Stimulated activated CD8-positive, alpha-beta memory T cell treated with anti-CD3 and anti-CD28 coated beads, Interleukin-7, amount 100 ng/mL, for 1 hour (primary cell): ENCODE data around the gene SORCS3.

Source experiments
- DNase-seq, 2 donors: peaks; one replicate each; pipeline ENCODE4 v3.0.0-alpha.2; 2020; ENCODE audit warnings: low read depth in 2 of 2

Gene SORCS3

GRCh38 chr10:105185161-105185560 is 544.1 kb downstream of the SORCS3 start:
- no peak for DNase-seq

GRCh38 chr10:105187243-105187642 is 546.2 kb downstream of the SORCS3 start:
- DNase-seq, result no peak

GRCh38 chr10:105188737-105189462 is 547.8 kb downstream of the SORCS3 start:
- no peak for DNase-seq

- no peak for DNase-seq
Measured at GRCh38 chr10:105189463-105189800, 548.3 kb downstream of the SORCS3 start.

- no peak for DNase-seq
Measured at GRCh38 chr10:105192146-105192545, 551.1 kb downstream of the SORCS3 start.

- DNase-seq, result no peak
Measured at GRCh38 chr10:105192861-105193260, 551.8 kb downstream of the SORCS3 start.

GRCh38 chr10:105195831-105196230 is 554.7 kb downstream of the SORCS3 start:
- DNase-seq, result no peak

GRCh38 chr10:105197598-105198364 is 556.7 kb downstream of the SORCS3 start:
- no peak for DNase-seq

GRCh38 chr10:105206616-105207015 is 565.5 kb downstream of the SORCS3 start:
- DNase-seq, result no peak

GRCh38 chr10:105207476-105207995 is 566.4 kb downstream of the SORCS3 start:
- no peak for DNase-seq

GRCh38 chr10:105210546-105210945 is 569.5 kb downstream of the SORCS3 start:
- no peak for DNase-seq

- no peak for DNase-seq
Measured at GRCh38 chr10:105237685-105238084, 596.6 kb downstream of the SORCS3 start.

- DNase-seq, result no peak
Measured at GRCh38 chr10:105239311-105240219, 598.5 kb downstream of the SORCS3 start.

- DNase-seq, result no peak
Measured at GRCh38 chr10:105241254-105241653, 600.2 kb downstream of the SORCS3 start.

GRCh38 chr10:105243381-105243780 is 602.3 kb downstream of the SORCS3 start:
- DNase-seq, result no peak

GRCh38 chr10:105243825-105244224 is 602.7 kb downstream of the SORCS3 start:
- DNase-seq, result no peak

- no peak for DNase-seq
Measured at GRCh38 chr10:105247831-105248499, 606.9 kb downstream of the SORCS3 start.

- DNase-seq, result no peak
Measured at GRCh38 chr10:105252911-105253310, 611.8 kb downstream of the SORCS3 start.

GRCh38 chr10:105253515-105254212 is 612.6 kb downstream of the SORCS3 start:
- DNase-seq, result no peak

GRCh38 chr10:105258036-105258673 is 617.1 kb downstream of the SORCS3 start:
- no peak for DNase-seq
